Amygdala (tissue), 56 donors: Measurements from ENCODE around the gene MRPL36.
A peak's percentile ranks its signal among the peaks of the same experiment; 100 is the strongest.
"Not testable (repeated sequence)": the region's sequence is repeated elsewhere in the genome, so short reads cannot be mapped to it uniquely, and the experiment has no call there.

Experiments used
- DNase-seq, 56 donors: peaks; one replicate each; lab custom pipeline; 2025; lab: John Stamatoyannopoulos, UW

The MRPL36 gene

DNA sequence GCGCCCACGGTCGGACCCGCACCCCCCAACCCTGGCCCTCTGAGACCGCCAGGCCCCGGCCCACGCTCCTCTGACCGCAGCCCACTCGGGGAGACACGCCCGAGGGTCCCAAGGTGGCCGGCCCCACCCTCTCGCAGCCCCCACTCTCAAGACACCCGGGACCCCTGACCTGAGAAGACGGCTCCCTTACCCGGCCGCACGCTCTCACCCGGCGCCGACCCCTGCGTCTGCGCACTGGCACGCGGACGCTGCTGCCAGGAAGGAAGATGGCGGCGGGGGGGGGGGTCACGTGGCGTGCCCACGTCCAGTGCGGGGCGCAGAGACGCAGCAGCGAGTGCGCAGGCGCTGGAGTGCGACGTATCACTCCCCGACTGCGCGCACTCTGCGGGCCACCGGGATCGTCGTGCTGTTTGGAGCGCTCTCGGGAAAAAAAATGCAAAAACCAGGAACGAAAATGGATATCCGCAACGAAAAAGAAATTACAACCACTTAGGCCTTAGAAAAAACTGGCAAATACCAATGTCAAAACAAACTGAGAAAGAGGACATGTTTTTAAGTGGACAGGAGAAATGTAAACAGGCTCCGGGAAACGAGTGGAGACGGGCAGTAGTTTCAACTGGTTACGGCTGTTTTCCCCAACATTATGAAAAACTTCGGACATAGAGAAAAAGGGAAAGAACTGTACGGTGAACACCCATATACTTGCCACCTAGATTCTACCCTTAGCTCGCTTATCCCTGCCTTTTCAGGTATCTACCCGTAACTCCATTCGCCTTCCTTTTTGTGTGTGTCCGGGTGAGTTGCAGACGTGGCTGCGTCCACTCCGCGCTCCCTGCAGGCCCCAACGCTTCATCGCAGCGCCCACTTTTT is at the start of gene MRPL36:
TSS of gene MRPL36 (minus strand) at position 236 of the 870 bp plus-strand sequence. CDS start 902 bp downstream, outside the sequence.
- DNase-seq = peak; percentile 16 to 93 (median 82)

DNA sequence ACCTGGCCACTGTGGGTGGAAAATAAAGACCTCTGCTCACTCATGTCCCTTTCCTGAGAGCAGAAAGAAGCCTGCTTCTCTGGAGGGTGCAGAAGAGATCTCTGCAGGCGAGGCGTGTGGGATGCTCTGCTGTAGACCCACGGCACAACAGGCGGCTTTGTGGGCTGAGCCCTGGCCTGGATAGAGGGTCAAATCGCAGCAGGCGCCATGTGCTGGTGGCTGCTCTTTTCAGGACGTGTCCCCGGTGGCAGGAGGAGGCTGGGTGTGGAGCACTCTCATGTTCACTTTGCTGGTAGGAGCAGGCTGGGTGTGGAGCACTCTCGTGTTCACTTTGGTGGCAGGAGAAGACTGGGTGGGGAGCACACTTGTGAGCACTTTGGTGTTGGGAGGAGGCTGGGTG is 48.0 kb upstream of the MRPL36 start:
- DNase-seq = no peak

DNA sequence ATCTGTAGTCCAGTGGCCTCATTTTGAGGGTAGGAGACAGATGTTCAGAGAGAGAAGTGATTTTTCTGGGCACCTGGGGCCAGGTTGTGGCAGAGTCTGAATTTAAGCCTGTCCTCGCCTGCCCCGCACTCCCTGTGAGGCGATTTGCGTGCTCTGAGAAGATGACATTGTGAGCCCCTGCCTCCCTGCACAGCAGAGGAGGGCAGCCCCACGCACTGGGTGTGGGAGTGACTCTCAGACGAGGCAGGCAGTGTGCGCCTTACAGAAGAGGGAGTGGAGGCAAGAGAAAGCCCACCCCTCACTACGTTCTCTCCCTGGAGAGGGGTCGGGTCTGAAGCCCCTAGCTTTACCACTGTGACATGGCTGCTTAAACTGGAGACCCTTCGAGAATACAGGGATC is 47.4 kb upstream of the MRPL36 start:
- DNase-seq = no peak

DNA sequence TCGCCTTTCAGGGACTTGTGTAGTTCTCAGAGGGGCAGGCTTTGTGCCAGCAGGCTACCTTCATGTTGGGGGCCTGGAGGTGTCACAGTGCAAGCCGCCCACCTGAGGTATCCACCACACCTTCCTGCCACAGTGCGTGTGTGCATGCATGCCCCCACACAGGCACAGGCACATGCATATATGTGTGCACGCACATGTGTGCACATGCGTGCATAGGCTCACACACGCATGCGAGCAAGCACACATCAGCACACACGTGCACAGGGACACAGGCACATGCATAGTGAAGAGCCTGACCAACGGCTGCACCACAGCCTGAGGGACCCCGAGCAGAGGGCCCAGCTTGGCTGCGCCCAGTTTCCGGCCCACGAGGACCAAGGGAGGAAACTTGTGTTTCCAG is 46.9 kb upstream of the MRPL36 start:
- no peak for DNase-seq

DNA sequence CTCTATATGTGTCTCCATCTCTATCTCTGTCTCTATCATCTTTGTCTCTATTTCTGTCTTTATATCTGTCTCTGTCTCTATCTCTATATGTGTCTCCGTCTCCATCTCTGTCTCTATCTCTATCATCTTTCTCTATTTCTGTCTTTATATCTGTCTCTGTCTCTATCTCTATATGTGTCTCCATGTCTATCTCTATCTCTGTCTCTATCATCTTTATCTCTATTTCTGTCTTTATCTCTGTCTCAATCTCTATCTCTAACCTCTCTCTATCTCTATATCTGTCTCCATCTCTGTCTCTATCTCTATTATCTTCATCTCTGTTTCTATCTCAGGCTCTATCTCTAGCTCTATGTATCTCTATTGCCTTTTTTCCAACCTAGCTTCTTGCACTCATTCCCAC is 46.1 kb upstream of the MRPL36 start:
- no peak for DNase-seq

DNA sequence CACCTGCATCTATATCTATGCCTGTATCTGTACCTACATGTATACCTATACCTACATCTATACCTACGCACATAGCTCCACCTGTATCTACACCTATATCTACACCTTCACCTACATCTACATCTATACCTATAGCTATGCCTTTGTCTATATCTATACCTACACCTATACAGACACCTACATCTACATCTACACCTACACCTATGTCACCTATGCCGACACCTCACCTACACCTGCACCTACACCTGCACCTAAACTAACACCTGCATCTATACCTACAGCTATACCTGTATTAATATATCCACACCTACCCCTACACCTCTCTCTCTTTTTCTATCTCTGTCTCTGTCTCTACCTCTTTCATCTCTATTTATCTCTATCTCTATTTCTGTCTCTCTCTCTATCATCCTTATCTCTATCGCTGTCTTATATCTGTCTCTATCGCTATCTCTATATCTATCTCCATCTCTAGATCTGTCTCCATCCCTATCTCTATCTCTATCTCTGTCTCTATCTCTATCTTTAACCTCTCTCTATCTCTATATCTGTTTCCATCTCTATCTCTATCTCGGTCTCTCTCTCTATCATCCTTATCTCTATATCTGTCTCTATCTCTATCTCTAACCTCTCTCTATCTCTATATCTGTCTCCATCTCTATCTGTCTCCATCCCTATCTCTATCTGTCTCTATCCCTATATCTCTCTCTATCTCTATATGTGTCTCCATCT is 45.2 kb upstream of the MRPL36 start:
- DNase-seq = no peak

DNA sequence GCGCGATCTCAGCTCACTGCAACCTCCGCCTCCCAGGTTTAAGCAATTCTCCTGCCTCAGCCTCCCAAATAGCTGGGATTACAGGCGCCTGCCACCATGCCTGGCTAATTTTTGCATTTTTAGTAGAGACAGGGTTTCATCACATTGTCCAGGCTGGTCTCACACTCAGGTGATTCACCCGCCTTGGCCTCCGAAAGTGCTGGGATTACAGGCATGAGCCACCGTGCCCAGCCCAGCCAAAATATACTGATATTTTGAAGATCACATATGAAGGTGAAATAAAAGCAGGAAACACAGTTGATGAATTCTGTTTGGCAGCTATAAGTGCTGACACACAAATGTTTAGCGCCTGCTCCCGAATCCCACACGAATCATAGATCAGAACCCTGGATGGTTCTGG is 44.1 kb upstream of the MRPL36 start:
- not testable (repeated sequence) for DNase-seq

DNA sequence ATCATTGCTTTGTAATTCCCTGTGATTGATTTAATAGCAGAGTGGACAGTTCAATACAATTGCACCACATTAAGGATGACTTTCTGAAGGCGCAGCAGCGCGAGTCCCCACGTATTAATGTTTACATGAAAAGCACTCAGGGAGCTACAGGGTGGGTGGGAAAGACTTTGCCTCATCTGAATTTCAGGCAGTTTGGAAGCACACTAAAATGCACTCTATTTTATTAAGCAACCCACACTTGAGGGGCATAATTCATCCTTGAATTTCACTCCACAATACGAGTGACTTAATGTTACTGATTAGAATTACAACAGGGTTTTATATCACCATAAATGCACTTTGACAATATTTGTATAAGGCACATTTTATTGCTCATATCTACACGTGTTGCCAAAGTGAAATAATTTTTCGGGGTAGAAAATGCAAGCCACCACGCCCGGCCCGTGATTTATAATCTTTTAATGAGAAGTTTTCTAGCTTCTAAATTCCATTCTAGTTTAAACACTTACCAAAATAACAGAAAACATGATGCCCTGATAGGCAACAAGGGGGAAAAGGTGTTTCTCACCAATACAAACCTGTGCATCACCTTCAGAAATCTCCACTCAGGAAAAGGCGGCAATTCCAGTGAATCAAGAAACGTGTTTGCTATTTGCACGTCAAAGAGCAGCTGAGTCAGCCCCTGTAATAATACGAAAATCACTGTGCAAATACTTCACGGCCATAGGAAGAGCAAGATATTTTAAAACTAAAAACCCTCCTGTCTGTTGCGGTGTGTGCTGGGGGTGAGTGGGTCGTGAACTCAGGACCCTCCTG is 42.6 kb upstream of the MRPL36 start:
- DNase-seq = no peak

DNA sequence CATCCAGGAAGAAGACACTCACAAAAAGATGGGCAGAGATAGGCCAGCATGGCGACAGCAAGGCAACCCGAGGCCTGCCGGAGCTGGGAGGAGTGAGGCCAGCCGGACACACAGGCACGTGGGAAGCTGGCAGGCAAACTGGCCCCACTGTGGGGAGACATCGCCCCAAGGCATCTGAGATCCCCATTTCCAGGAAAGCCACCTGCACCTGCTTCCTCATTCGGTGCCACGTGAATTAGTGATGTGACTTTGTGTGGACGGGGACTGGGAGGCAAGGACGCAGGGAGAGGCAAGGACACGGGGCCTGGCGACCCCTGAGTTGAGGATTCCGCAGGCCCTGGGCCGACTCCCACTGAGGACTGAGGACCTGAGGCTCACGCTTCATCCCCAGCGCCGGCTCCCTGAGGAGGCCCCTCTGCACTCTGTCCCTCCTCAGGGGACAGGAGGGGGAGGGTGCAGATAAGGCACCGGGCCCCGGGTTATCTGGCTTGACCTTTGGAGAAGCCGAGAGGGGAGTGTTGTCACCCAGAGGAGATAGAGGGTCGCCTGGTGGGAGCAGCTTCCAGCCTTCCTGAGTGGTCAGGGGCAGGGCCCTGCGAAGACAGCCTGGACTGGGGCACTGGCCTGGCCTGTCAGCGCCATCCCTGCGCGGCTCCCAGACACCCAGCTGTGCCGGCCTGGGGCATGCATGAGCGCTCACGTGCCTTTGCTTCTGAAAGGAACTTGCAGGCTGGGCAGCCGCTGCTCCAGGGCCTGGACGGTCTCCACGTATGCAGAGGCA is 41.3 kb upstream of the MRPL36 start:
- DNase-seq = no peak

DNA sequence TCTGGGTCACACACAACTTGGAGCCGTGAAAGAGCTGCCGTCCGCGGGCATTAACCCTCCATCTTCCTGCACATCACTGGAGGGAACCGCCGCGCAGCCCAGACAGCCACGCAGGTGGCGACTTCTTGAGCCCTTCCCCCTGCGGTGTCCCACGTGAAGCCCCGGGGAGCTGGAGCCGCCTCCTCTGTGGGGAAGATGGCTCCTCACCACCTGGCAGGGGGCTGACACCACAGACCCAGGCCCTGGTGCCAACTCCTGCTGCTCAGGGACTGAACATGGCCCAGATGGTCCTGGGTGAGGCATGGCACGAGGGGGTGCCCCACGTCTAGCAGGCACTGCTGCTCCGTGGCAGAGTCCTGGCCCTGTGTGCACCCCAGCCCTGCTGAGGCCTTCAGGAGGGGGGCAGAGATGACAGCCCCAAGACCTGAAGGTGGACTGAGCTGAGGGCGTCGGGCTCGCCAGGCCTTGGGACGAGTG is 40.5 kb upstream of the MRPL36 start:
- no peak for DNase-seq

DNA sequence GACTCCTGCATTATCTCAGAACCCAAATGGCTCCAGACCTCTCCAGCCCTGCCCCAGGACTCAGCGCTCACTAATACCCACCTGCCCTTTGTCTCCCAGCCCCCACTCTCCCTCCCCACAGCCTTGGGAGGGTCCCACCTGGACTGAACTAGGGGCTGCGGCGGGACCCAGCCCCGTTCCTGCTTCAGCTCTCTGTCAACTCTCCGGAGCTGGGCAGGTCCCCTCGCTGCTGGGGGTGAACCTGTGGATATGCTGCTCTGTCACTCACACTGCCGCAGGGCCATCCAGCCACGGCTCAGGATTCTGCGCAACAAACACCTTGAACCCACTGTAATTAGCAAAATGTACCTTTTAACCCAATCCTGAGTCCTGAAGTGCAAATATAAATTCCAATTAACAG is 38.4 kb upstream of the MRPL36 start:
- DNase-seq = no peak

DNA sequence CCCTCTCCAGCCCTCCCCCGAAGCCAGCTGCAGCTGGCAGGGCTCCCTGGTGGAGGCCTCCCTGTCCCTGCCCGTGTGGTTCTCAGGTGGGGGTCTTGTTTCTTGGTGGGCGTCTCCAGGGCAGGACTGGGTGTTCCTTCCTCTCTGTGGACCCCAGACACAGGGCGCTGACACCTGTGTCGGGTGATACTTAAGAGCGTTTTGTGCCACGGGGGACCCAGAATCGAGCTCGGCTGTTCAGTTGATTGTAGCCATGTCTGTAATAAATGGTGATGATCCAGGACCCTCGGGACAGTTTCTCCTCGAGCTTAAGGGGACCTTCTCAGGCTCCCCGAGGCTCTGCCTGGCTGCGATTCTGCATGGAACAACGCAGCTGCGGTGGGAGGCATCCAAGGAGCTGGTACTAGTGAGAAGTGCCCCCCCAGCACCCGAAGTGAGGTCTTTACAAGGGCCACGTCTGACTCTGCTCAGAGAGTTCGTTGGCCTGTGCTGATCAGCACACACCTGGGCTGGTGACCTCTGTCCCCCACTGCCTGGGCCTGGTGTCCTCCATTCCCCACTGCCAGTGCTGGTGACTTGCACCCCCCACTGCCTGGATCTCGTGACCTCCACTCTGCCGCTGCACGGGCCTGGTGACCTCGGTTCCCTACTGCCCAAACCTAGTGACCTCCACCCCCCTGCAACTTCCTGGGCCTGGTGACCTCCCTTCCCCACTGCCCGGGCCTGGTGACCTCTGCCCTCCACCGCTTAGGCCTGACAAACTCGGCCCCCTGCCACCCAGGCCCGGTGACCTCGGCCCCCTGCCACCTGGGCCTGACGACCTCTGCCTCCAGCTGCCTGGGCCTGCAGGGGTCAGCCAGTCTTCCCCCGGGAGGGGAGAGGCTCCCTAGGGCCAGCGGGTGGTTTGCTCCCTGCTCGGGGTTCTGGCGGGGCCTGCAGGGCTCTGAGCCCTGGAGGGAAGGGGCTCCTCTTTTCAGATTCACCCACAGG is 37.5 kb upstream of the MRPL36 start:
- DNase-seq = no peak

DNA sequence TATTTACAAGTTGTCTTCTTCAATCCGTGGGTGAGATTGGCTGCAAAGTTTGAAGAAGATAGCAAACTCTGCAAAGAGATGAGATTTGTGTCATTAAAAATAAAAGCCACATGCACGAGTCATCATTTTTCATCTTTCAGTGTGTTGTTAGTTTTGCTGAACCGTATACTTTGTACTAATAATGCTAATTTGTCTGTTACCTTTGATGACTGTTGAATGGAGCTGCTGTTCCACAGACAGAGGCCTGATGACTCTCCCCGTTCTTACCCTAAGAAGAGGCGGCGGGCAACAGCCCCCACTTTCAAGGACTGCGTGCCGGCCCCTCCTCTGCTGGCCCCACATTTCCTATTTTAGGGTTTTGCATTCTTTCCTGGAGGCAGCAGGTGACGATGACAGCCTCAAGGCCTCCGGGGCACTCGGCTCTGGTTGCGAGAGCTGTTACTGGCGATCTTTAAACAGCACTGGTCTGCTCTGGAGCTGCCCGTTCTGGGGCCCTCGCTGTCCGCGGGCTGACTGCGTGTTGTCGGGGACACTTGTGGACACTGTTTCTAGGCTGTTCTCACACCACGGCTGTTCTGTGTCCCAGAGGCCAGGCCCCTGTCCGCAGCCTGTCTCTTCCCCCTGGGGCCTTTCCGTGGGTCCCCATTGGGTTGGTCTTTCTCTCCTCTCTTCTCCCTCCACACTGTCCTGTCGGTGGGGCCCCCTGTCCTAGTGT is 36.7 kb upstream of the MRPL36 start:
- DNase-seq = no peak

DNA sequence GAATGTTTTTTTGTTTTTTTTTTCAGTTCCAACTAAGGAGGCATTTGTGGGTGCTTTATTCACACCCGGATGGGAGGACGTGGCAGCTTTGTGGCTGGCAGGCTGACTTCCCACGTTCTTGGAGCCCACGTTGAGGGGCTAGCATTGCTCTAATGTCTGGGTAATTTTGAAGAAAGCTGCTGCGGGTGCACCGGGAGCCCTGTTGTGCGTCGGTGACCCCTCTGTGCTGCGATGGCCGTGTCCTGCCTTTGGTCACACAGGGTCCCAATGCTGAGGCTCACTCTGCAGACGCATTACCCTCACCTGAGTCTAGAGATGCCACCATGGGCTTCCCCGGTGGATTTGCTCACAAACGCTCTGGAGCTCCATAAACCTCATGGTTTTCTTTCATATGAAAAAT is 35.8 kb upstream of the MRPL36 start:
- no peak for DNase-seq

DNA sequence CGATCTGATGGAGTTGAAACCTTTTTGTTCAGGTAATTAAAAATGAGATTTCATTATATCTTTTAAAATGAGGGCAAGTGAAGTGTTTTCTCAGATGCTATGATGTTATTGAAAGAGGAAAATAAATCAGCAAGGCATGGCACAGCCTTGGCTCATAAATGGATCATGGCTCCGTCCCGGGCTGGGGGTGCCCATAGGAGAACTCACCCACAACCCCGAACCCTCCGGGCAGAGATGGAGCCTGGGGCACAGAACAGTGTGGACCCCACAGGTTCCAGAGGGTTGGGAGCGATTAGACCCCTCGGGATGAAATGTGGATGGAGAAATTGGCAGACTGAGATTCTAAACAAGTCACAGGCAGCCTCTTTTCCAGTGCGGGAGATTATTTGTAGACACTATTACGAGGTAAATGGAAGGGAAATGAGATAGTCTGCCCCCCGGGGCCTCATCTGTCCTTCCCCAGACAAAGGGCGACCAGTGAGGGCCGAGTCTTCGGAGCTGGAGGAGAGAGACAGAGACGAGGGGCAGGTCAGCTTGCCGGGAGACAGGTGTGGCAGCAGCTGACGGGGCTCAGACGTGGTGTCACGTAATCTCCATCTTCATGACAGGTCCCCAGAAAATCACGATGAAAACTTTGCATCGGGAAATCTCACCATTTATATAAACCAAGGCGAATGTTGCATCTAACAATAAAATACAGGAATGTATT is 35.2 kb upstream of the MRPL36 start:
- DNase-seq = no peak

DNA sequence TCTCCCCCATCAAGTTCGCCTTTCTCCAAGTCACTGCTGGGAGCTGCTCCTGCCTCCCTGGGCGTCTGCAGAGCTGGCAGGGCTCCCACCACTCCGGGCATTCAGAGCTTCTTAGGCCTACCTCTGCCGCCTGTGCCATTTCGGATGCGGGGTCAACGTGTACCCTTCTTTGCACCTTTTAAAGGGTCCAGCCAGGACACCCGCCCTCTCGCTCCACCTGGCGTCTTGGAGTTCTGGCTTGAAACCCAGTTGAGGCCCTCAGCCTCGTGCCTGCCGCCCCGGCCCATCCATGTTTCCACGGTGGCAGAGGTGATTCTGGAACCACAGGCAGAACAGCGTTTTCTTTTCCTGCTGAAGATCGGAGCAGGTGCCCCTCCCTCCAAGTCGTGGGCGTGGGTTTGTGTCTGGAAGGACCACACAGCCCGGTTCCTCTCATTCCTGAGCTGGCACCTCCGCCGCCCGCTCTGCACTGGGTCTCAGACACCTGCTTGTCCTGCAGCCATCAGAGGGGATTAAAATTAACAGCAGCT is 34.5 kb upstream of the MRPL36 start:
- no peak for DNase-seq
